Esophagus muscularis mucosa (tissue), 3 donors: ENCODE results near the gene TCEAL9.

Source experiments
- CTCF ChIP-seq, 3 experiments: fragments of 200-600 bp in 2 of 3; fragments of 450-650 bp in 1 of 3; sonication (generic) in 2 of 3; IDR thresholded peaks; one replicate each; pipeline ENCODE4 v1.5.1; 2017 to 2019; ENCODE audit warnings: antibody characterized with exemption in 3 of 3, mild to moderate bottlenecking in 2 of 3, moderate library complexity in 1 of 3
- POLR2A ChIP-seq: fragments of 450-650 bp; IDR thresholded peaks from one replicate; pipeline ENCODE4 v1.6.1; 2017; ENCODE audit warnings: antibody characterized with exemption, moderate library complexity, mild to moderate bottlenecking, low read depth

- TF ChIP-seq CTCF (IDR thresholded peaks at IDR 0.05) (no peak), POLR2A (no peak)
Measured at GRCh38 chrX:103329991-103330390, 26.3 kb upstream of the TCEAL9 start, which contains the start of gene TCEAL7.
